Measurements from ENCODE around the gene PHLDA2. TPM values are rescaled to one million over a fixed set of nuclear protein-coding genes. Genes with fewer than 3 reads are reported as not detected.

Gene PHLDA2
- total and polyA plus RNA-seq, 9 of the 15 experiments (the other 6 are each of a cell fraction or from before 2014, with no cell fraction given): 0.43 to 42.4 (median 4.7) TPM

DNA sequence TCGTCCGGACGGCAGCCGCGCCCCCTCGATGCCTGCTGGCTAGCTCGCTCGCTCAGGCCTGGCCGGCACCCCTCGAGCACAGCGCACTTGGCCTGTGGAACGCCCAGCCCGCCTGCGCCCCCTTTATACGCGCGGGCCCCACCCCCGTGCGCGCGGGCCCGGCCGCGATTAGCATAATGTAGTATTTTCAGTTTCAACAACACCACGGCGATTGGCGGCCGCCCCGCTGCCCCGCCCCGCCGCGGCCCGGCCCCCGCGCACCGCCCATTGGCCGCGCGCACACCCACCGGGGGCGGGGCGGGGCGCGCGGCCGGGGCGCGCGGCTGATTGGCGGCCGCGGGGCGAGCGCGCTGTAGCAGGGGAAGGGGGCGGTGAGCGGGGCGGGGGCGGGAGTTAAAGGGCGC, 43.5 kb downstream of the PHLDA2 start, which contains the start of gene CDKN1C (continued):
- TF ChIP-seq ATF1 (CRISPR knock-in tag; IDR thresholded peaks at IDR 0.05): no peak
- 0 out of 2 replicates have a peak, but pooled peaks have one; percentile 13 for TF ChIP-seq ATF1 (tag; IDR thresholded peaks at IDR 0.05)
- peak; percentile 43; the same call in 1 of the 2 replicates for TF ChIP-seq SP1 (CRISPR knock-in tag; IDR thresholded peaks at IDR 0.05)
- peak; percentile 74; the same call in 1 of the 2 replicates for TF ChIP-seq SUPT5H (IDR thresholded peaks at IDR 0.05)
- TF ChIP-seq THAP12 (CRISPR knock-in tag; IDR thresholded peaks at IDR 0.05): peak; percentile 44; the same call in 1 of the 2 replicates
- TF ChIP-seq CREM (IDR thresholded peaks at IDR 0.05; ENCODE audit: low read depth): 0 out of 2 replicates have a peak, but pooled peaks have one; percentile 7
- peak; percentile 94 for TF ChIP-seq TBP (optimal IDR thresholded peaks at IDR 0.05; ENCODE audit: low read depth, low read length)
- TF ChIP-seq ZNF717 (CRISPR knock-in tag; IDR thresholded peaks at IDR 0.05): no peak
- TF ChIP-seq PRDM10 (IDR thresholded peaks at IDR 0.05; ENCODE audit: partially characterized antibody): peak; percentile 25
- no peak for TF ChIP-seq HIVEP1 (CRISPR knock-in tag; IDR thresholded peaks at IDR 0.05)
- TF ChIP-seq RBM25 (IDR thresholded peaks at IDR 0.05; ENCODE audit: low read depth, low read length, severe bottlenecking): peak; percentile 42

All from K562 (cell line).